Measurements from ENCODE around the gene PLVAP. TPM values are rescaled to one million over a fixed set of nuclear protein-coding genes. Genes with fewer than 3 reads are reported as not detected.

PLVAP gene
- total RNA-seq, 1 donor from 2014 or later = 283 TPM

DNA sequence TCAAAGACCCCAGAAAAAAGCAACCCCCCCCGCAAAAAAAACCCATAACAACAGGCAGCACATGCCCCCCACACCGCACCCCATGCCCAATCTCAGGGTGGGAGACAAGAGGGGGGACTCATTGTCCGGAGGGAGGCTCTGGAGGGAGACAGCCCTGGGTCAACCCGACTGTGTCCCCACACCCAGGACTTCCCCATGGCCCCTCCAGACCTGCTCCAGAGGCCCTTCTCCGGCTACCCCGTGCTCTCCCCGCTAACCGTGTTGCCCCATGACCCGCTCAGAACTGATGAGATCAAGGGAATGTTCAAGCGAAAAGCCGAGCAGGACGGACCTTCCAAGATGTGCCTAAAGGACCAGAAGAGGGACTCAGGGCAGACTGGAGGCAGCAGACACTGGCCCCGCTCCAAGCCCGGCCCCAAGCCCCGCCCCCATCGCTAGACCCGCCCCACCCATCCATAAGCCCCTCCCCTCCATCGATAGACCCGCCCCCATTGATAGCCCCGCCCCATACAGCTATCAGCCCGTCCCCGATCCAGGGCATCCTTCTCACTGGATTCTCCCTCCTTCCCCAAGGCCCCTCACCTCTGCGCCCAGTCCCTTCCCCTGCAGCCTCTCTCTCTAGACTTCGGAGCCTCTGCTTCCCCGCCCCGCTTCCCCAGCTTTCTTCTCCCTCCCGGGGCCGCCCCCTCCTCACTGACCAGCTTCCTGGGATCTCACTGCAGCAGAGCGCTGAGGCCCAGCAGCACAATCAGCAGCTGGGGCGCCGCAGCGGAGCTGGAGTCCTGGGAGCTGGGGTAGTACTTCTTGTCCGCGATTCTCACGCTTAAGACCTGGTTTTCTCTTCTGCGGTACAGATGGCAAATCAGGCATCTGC is 26.1 kb upstream of the PLVAP start:
- DNase-seq (ENCODE audit: low spot score) (no peak), ATAC-seq (peak; percentile 32)
- intact Hi-C loops (cut with DNase I) = no loop called here

DNA sequence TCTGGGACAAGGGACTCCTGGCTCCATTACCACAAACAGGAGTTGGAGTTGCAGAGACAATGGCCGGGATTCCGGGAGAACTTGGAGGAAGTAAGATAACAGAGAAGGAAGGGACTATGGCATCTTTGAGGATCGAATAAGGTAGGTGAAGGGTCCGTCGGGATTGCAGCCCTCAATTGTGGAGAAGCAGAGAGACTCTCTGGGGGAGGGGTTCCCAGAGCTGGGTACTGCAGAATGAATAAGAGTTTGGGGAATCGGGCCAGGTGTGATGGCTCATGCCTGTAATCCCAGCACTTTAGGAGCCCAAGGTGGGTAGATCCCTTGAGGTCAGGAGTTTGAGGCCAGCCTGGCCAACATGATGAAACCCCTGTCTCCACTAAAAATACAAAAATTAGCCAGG is 24.5 kb upstream of the PLVAP start:
- ATAC-seq = no peak
- no peak for DNase-seq (ENCODE audit: low spot score)

DNA sequence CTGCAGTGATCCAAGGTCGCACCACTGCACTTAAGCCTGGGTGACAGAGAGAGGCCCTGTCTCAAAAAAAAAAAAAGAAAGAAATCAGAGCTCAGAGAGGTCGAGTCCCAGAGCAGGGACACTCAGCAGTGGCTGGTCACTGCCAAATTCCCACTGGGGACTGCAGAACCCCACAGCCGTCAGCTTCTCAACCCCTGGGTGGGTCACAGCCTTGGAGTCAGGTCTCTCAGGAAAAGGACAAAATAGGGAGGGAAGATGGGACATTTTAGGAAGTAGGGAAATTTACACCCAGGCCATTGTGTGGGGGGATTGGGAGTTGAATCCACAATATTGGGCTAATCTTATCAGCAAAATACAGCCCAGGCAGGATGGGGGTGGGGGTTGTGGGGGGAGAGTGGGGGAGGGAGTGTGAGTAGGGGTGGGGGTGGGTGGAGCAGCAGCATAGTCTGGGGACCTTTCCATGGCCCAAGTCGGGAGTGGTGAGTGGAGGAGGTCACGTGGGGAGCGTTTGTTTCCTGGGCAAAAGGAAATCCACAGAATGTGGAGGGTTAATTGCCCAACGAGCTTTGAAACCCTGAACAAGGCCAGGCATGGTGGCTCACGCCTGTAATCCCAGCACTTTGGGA is 21.9 kb upstream of the PLVAP start:
- intact Hi-C loops (cut with DNase I) = no loop called here
- ATAC-seq (no peak), DNase-seq (ENCODE audit: low spot score) (no peak)

More for the DNA sequence above, 24.5 kb upstream of the PLVAP start:
- intact Hi-C loops (cut with DNase I) = no loop called here

DNA sequence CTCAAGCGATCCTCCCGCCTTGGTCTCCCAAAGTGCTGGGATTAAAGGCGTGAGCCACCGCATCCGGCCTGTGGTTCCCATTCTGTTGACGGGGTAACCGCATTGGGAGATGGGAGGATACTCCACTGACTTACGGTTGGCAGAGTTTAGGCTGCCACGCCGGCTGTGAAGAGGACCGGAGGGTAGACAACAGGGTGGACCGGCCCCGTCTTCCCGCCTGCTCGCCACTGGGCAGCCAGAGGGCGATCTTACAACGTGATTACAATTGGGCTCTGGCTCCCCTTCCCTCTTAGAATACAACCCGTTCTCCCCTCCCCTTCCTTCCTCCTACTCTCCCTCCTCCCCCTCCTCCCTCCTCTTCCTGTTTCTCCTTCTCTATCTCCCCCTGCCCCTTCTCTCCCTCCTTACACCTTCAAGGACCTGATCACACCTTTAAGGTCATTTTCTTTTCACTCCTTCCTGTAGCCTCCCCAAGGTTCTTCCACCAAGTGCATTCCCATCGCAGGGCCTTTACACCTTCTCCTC is 17.8 kb upstream of the PLVAP start:
- ATAC-seq (peak; percentile 51), DNase-seq (ENCODE audit: low spot score) (peak; percentile 82)
- intact Hi-C loops (cut with DNase I) = no loop called here

DNA sequence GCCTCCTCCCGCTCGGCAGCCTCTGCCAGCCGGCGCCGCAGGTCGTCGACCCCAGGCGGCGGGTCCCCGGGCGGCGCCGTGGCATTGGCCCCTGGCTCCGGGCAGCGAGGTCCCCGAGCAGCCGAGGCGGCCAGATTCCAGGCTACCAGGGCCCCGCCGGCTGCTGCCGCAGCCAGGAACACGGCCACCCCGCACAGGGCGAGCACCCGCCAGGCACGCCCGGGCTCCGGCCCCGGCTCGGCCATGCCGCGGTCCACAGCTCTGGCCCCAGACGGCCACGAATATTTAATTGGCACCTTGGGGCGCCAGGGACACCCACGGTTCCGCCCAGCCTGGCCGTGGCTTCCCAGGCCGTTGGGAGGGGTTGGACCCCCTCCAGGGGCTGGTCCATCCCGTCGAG is 16.8 kb upstream of the PLVAP start, which contains the start of gene CCDC194:
Gene CCDC194 (minus strand): TSS at position 283 of the 400 bp plus-strand sequence. CDS start 38 bp downstream, at position 245.
- no peak for DNase-seq (ENCODE audit: low spot score)
- no peak for ATAC-seq
- intact Hi-C loops (cut with DNase I) = no loop called here

DNA sequence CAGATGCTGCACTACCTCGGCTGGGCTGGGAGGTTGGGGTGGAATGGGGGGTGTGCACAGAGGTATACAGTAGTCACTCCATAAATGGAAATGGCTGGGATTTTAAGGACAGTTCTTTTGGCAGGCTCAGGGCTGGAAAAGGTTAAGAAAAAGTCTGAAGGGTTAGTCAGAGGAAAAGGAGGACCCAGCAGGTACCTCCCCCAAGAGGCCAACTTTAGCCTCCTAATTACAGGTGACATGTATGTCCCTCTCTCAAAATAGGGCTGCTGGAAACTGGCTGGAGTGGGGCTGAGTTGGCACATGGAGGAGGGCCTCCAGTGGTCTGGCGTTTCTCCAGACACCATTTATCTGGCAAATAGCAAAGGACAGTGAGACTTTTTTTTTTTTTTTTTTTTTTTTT is 15.9 kb upstream of the PLVAP start:
- DNase-seq (ENCODE audit: low spot score) (no peak), ATAC-seq (no peak)
- intact Hi-C loops (cut with DNase I) = no loop called here

DNA sequence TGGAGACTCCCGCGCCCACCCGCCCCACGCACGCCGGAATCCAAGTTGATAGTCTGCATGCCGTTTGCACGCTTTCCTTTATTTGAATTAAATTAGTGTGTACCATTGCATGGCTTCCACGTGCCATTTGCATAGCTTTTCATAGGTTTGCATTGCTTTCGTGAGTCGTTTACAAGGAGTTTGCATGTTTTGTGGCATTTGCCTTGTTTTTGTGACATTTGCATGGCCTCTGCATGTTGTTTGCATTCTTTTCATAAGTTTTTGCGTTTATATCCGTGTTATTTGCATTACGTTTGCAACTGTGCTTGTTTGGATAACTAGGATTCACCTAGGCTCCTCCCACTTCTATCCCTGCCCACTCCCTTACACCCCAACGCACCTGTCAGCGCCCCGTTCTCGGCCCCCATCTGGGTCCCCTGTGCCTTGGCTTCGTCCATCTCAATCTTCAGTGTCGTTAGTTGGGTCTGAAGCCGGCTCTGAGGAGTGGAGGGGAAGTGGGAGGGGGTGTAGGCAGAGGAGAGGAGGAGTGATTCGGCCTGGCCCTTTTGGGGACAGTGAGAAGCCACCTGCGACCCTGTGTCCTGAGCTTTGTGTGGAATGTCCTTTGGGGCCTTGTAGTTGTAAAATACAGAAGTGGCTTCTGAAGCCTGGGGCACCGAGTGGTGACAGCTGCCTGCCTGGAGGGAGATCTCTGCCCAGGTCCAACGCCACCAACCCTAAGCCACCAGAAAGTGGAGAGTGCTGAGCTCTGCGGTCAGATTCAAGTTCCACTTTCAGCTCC is 14.4 kb upstream of the PLVAP start:
- peak; percentile 5 for ATAC-seq
- intact Hi-C loops (cut with DNase I) = no loop called here
- no peak for DNase-seq (ENCODE audit: low spot score)

DNA sequence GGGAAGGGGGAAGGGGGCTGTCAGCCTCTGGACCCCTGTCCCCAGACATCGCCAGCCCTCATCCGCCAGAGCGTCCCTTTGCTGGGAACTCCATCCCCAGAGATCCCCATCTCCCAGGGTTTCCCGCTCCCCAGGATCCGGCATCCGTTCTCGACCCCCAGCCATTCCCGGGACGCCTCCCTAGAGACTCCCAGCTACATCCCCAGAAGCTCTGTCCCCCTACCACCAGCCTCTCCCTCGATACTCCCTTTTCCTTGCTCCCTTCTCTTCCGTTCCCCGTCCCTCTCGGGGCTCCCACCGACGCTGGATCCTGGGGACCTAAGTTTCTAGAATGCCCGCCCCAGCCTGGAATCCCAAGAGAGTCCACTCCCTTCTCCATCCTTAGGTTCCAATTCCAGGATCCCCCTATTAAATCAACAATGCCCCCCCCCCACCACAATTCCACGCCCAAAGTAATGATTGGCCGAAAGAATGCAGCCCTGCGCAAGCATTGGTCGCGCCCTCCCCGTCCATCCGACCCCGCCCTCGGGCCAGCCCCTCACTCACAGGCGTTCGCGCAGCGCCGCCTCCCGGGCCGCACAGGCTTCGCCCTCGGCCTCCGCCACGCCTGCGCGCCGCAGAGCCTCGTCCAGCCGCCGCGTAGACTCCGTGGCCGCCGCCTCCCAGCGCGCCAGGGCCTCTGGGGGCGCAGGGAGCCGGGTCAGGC is 13.7 kb upstream of the PLVAP start:
- peak; percentile 96 for ATAC-seq
- intact Hi-C loops (cut with DNase I) = no loop called here
- DNase-seq (ENCODE audit: low spot score) = peak; percentile 92

DNA sequence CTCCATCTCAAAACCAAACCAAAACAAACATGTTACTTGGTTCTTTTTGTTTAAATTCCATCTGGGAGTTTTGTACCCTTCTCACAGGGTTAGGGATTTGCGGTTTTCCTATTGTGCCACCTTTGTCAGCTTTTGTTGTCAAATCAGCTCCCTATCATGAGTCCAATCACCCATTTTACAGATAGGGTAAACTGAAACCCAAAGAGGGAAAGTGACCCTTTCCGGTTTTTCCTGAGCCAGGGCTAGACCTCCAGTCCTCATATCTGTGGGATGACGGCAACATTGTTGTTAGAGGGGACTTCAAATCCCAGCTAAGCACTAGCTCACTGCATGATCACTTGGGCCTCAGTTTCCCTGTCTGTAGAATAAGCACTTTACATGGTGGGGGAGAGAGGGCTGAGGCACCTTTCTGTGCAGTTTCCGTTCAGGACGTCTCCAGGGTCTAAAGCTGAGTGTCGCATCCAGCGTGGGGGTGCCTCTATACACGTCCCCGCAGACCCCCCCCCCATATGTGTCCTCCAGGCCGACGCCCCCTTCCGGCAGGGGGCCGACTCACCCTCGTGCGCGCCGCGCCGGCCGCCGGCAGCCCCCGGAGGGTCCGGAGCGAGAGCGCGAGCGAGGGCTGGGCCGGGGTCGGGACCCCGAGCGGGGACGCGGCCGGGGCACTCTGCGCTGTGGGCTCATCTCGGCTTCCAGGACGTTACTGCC is 13.0 kb upstream of the PLVAP start:
- intact Hi-C loops (cut with DNase I) = loop anchor here (10.0 kb wide), 1 partner anchor 95 kb away; no protein-coding TSS in a partner anchor
- DNase-seq (ENCODE audit: low spot score) (no peak), ATAC-seq (peak; percentile 3)

DNA sequence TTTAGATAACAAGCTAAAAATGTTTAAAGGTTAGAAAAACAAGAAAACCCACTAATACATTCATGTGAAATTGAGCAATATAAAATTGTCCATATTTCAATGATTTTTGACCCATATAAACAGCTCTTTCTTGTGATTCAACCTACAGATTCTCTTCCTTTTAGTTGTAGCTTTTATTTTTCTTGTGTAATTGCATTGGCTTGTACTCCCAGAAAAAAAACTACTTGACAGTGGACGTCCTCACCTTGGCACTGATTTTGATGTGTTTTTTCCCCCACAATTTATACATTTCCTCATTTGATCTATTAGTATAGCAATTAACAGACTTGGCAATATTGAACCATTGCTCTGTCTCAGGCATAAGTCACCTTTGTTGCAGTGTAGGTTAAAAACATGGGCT is 12.1 kb upstream of the PLVAP start:
- intact Hi-C loops (cut with DNase I) = loop anchor here (10.0 kb wide), 1 partner anchor 94 kb away; no protein-coding TSS in a partner anchor
- DNase-seq (ENCODE audit: low spot score) (no peak), ATAC-seq (no peak)

DNA sequence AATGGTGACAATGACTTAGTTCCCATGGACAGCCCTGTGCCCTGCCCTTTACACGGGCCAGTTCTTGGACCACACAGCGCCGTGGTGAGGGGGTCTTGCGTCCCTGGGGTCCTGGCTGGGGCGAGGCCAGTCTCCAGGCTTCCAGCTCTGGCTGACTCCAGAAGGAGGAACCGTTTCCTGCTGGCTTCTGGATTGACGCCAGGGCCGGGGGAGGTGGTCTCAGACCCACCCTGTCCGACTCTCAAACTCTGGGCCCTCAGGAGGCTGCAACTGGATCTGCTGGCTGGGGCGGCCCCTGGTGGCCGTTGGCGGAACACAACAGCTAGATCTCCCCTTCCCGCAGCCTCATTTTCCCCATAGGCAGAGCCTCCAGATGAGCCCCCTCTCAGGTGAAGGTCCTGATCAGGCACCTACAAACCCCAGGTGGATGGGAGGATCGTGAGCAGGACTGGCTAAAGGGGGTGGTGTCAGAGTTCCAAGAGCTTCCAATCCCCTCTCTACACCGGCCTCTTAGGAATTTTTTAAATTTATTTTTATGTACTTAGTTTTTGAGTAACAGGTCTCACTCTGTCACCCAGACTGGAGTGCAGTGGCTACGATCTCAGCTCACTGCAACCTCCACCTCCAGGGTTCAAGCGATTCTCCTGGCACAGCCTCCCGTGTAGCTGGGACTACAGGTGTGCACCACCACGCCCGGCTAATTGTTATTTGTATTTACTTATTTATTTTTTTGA is 8.9 kb upstream of the PLVAP start:
- ATAC-seq (peak; percentile 60), DNase-seq (ENCODE audit: low spot score) (peak; percentile 74)
- intact Hi-C loops (cut with DNase I) = loop anchor here (10.0 kb wide), 1 partner anchor 91 kb away; no protein-coding TSS in a partner anchor

DNA sequence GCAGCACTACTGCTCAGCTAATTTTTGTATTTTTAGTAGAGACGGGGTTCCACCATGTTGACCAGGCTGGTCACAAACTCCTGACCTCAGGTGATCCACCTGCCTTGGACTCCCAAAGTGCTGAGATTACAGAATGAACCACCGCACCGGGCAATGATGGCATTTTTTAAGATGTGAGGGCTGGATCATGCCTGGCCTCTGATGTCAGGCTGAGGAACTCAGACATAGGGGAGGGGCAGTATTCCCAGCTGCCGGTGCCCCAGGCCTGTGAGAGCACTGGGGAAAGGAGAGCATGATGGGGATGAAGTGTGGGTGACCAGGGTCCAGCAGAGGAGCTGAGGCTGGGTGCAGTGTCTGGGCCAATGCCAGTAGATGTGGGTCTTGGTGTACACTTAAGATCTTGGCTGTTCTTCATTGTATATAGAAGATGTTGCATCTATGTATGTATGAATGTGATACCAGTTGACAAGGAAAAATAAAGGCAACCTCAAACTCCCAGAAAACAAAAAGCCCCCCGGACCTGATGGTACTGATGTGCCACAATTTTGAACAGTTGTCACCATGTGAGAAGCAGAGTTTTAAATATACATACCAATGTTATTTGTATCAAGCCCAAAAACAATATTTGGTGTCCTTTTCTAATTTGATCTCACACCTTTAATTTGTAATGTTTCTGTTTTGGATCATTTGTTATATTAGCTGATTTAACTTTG is 3.4 kb upstream of the PLVAP start:
- intact Hi-C loops (cut with DNase I) = loop anchor here (5.0 to 10.0 kb wide), 2 partner anchors 33 to 86 kb away; no protein-coding TSS in a partner anchor
- ATAC-seq (no peak), DNase-seq (ENCODE audit: low spot score) (no peak)

DNA sequence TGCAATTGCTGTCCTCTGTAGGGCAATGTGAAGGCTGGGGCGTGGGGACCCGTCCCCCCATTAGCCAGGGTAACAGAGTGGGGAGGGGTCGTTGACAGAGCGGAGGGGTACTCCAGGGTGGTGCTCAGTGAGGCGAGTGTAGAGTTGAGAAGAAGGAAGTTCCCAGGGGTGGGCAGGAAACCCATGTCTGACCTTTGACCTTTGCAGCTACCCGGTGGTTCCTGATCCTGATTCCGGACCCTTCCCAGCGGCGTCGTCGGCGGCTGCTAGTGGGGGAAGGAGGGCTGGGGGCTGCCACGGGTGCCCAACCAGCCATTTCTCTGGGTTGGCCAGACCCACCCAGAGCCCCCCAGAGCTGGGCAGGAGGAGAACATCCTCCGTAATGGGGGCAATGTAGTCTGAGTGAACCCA is 2.1 kb upstream of the PLVAP start:
- intact Hi-C loops (cut with DNase I) = no loop called here
- DNase-seq (ENCODE audit: low spot score) (no peak), ATAC-seq (no peak)

DNA sequence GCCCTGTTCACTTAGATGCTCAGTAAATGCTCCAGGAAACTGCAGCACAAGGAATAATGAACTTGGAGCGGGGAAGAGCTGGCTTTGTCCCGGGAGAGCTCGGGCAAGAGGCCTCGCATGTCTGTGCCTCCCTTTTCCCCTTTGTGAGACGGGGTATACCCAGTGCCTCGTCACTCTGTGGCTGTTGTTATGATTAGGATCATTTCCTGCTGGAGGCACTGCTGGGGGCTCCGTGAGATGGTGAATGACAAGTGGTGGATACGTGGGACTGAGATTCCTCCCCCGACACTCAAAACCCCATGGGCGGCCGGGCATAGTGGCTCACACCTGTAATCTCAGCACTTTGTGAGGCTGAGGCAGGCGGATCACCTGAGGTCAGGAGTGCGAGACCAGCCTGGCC is 1.1 kb upstream of the PLVAP start:
- ATAC-seq (no peak), DNase-seq (ENCODE audit: low spot score) (no peak)
- intact Hi-C loops (cut with DNase I) = no loop called here

DNA sequence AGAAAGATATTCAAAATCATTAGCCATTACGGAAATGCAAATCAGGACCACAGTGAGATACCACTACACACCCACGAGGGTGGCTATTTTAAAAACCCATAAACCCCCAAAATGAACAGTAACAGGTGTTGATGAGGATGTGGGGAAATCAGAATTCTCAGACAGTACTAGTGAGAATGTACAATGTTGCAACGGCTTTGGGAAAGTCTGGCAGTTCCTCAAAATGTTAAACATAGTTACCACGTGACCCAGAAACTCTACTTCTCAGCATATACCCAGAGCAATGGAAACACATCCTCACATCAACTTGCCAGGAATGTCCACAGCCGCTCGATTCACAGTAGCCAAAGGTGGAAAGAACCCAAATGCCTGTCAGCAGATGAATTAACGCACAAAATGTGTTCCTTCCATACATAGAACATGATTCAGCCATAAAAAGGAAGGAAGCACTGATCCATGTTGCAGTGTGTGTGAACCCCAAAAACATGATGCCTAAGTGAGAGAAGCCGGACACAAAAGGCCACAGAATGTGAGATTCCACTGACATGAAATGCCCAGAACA is 7.0 kb downstream of the PLVAP start:
- intact Hi-C loops (cut with DNase I) = no loop called here
- peak; percentile 62 for ATAC-seq
- DNase-seq (ENCODE audit: low spot score) = no peak

DNA sequence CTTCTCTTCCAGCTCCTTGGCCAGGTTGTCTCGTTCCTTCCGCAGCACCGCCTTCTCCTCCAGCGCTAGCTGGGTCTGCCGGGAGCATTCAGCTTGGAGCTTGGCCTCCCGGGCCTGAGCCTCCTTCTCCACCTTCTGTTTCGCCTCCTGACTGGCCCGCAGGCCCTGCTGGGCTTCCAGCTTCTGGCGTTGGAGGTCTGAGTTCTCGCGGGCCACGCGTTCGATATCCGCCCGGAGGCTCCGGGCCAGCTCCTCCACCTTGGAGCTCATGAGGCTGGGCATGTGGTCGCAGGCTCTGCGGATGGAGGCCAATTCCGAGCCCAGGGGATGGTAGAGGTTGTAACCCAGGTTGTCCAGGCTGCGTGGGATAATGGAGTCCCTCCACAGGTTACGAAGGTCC is 11.8 kb downstream of the PLVAP start:
- intact Hi-C loops (cut with DNase I) = no loop called here
- ATAC-seq = no peak
- no peak for DNase-seq (ENCODE audit: low spot score)

Data from sciatic nerve (tissue), 2 donors.